Lung (tissue), 12 donors: ENCODE measurements around the gene GNAT1. TPM values are rescaled to one million over a fixed set of nuclear protein-coding genes. Genes with fewer than 3 reads are reported as not detected.

Source experiments
- ATAC-seq: fragments of 200-7000 bp; cut with Tn5 transposase; one replicate; pipeline ENCODE4 v1.9.1; 2020; ENCODE audit warnings: moderate number of reproducible peaks; ENCODE audit not compliant: insufficient read depth, low FRiP score
- DNase-seq, 3 donors: peaks; one replicate each; pipeline ENCODE4 v3.0.0-alpha.2; 2013 to 2017
- H3K27ac ChIP-seq, 2 donors: one replicate each; pipeline ENCODE4 v1.5.1; 2013; ENCODE audit warnings: mild to moderate bottlenecking in 2 of 2, moderate library complexity in 2 of 2, control low read depth in 1 of 2, inconsistent platforms in 1 of 2, low read depth in 1 of 2, low read length in 1 of 2
- H3K27me3 ChIP-seq, 3 donors: one replicate each; pipeline ENCODE4 v1.5.1; 2013; ENCODE audit warnings: low read length in 2 of 3; ENCODE audit not compliant: control insufficient read depth in 3 of 3, insufficient read depth in 3 of 3
- H3K36me3 ChIP-seq, 4 donors: one replicate each; pipeline ENCODE4 v1.5.1; 2013; ENCODE audit warnings: low read length in 4 of 4, mild to moderate bottlenecking in 1 of 4, moderate library complexity in 1 of 4; ENCODE audit not compliant: control insufficient read depth in 4 of 4, insufficient read depth in 4 of 4
- H3K4me1 ChIP-seq, 5 donors: one replicate each; pipeline ENCODE4 v1.5.1; 2013; ENCODE audit warnings: low read length in 5 of 5, mild to moderate bottlenecking in 2 of 5, moderate library complexity in 1 of 5; ENCODE audit not compliant: control insufficient read depth in 5 of 5, insufficient read depth in 5 of 5
- H3K4me3 ChIP-seq: one replicate; pipeline ENCODE4 v1.5.1; 2013; ENCODE audit warnings: mild to moderate bottlenecking, control low read depth, moderate library complexity
- H3K9ac ChIP-seq, 2 donors: one replicate each; pipeline ENCODE4 v1.5.1; 2013; ENCODE audit warnings: low read length in 2 of 2, control low read depth in 1 of 2; ENCODE audit not compliant: insufficient read depth in 1 of 2
- H3K9me3 ChIP-seq, 4 donors: one replicate each; pipeline ENCODE4 v1.5.1; 2013; ENCODE audit warnings: low read length in 3 of 4, mild to moderate bottlenecking in 1 of 4, moderate library complexity in 1 of 4; ENCODE audit not compliant: control insufficient read depth in 4 of 4, insufficient read depth in 3 of 4
- WGBS, 2 donors: extraction: QIAGEN DNeasy Blood & Tissue Kit; methylation state at CpG; one replicate each; pipeline ENCODE4 v1.1.7; 2013; 5-methylcytosine and 5-hydroxymethylcytosine counted together
- polyA plus RNA-seq, 2 donors: library from polyadenylated mRNA; stranded (reverse); fragments of 200-250 nt; gene quantifications; one replicate each; pipeline ENCODE4 v1.2.1, GENCODE V29; 2013
- total RNA-seq, 2 donors: library from RNA; depleted of rRNA in 1 of 2; stranded (reverse); fragments of >200 nt in 1 of 2; gene quantifications; one replicate each; pipeline ENCODE4 v1.2.1, GENCODE V29; 2014 to 2021
- TF ChIP-seq, protein P1 (sequence below): IDR thresholded peaks from 2 replicates; pipeline ENCODE4 v1.5.1; 2012; ENCODE audit warnings: mild to moderate bottlenecking; ENCODE audit errors: control extremely low read depth, extremely low read depth
- donor health status: control.
- donor health status: control.
- donor health status: Bipolar disorder and iron deficiency.
- donor health status: healthy.
- donor health status: DM: yes; HTN: yes; CAD: no.

GNAT1 gene
- total and polyA plus RNA-seq, 4 donors = 0.05 to 0.16 TPM; not detected in 2

DNA sequence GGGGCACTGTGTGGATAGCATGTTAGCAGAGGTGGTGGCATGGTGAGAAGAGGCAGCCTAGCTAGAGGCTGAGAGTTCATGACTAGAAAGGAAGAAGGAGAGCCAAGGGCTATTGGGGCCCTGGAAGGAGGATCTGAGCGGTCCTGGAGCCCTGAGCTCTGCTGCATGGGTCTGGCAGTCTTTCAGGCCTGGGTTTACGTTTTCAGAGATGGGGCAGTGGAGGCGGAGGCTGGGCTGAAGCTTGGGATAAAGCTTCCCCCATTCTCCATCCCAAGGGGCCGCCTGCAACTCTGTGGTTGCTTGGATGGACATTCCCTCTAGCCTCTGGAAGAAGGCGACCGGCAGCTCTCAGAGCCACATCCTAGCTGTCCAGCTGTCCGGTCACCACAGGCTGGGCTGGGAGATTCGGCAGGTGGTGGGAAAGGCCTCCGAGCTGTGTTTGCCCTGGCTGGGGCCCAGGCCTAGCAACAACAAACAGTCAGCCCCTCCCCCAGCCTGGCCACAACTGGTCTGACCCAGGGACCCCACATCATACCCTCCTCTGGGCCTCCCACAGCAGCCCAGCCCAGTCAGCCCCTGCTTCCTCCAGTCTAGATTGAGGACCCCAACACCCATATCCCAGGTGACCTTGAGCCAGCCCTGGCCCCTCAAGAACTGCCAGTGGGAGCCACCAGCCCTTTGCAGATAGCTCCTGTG lies 11.9 kb downstream of the GNAT1 start:
- TF ChIP-seq, protein P1, sequence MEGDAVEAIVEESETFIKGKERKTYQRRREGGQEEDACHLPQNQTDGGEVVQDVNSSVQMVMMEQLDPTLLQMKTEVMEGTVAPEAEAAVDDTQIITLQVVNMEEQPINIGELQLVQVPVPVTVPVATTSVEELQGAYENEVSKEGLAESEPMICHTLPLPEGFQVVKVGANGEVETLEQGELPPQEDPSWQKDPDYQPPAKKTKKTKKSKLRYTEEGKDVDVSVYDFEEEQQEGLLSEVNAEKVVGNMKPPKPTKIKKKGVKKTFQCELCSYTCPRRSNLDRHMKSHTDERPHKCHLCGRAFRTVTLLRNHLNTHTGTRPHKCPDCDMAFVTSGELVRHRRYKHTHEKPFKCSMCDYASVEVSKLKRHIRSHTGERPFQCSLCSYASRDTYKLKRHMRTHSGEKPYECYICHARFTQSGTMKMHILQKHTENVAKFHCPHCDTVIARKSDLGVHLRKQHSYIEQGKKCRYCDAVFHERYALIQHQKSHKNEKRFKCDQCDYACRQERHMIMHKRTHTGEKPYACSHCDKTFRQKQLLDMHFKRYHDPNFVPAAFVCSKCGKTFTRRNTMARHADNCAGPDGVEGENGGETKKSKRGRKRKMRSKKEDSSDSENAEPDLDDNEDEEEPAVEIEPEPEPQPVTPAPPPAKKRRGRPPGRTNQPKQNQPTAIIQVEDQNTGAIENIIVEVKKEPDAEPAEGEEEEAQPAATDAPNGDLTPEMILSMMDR = no peak
- H3K4me3 ChIP-seq = no peak overlapping the region
- peaks cover 0 to 3% (median 2%) of the 10 kb centered on the region in 3 donors for H3K27me3 ChIP-seq
- ATAC-seq = no peak
- H3K4me1 ChIP-seq = peaks cover 0 to 13% (median 8%) of the 10 kb centered on the region in 5 donors
- 85 to 91% methylated on average over 9 of the region's 9 CpGs for whole genome bisulfite sequencing, 2 donors
- no peak for DNase-seq
- H3K27ac ChIP-seq = no peak overlapping the region
- no peaks in the 10 kb centered on the region for H3K36me3 ChIP-seq
- H3K9ac ChIP-seq = no peak overlapping the region
- no peaks in the 10 kb centered on the region for H3K9me3 ChIP-seq

DNA sequence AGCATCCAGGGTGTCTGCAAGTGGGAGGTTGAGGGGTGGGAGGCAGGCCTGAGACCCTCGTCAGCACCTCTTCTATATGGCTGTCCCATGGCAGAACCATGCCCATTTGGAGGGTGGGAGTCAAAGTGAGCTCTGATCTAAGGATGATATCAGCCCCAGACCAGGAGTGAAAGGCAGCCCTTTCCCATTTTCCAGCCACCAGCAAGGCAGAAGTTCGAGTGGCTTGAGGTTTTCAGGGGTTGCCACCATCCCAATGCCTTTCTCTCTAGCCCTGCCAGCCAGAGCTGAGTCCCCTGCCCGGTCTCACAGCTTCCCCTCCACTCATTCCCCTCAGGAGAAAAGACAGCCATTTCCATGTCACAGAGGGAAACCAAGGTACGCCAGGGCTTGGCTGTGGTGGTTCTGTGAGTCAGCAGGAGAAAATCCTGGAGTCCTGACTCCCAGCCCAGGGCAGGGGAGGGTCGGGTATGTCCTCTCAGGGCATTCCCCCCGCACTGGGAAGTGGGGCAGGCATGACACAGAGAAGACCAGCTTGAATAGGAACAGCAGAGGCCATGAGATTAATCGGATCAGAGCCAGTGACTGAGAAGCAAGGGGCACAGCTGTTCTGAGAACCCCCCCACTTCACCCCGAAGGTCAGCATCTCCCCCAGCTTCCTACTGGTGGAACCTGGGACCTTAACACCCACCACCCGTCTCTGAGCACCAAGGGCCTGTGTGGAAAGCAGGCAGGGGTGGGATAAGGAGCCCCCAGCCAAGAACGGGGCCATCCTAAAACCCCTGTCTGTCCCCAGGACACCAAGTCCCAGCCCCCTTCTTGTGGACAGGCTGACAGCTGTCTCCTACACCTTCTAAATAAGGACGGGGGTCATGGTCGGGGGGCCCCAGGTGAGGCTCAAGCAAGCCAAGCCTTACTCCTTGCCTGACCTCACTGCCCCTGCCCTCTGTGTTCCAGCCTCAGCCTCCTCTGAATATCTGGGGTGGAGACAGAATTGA lies 12.7 kb downstream of the GNAT1 start:
- H3K9ac ChIP-seq = no peak overlapping the region
- no peak for DNase-seq
- ATAC-seq = no peak
- peaks cover 0 to 19% (median 8%) of the 10 kb centered on the region in 5 donors for H3K4me1 ChIP-seq
- TF ChIP-seq, protein P1 = no peak
- 66 to 80% methylated on average over 12 of the region's 12 CpGs for WGBS, 2 donors
- H3K4me3 ChIP-seq = no peak overlapping the region
- H3K27me3 ChIP-seq = peaks cover 0 to 3% (median 2%) of the 10 kb centered on the region in 3 donors
- no peaks in the 10 kb centered on the region for H3K9me3 ChIP-seq
- H3K27ac ChIP-seq = no peak overlapping the region
- no peaks in the 10 kb centered on the region for H3K36me3 ChIP-seq

DNA sequence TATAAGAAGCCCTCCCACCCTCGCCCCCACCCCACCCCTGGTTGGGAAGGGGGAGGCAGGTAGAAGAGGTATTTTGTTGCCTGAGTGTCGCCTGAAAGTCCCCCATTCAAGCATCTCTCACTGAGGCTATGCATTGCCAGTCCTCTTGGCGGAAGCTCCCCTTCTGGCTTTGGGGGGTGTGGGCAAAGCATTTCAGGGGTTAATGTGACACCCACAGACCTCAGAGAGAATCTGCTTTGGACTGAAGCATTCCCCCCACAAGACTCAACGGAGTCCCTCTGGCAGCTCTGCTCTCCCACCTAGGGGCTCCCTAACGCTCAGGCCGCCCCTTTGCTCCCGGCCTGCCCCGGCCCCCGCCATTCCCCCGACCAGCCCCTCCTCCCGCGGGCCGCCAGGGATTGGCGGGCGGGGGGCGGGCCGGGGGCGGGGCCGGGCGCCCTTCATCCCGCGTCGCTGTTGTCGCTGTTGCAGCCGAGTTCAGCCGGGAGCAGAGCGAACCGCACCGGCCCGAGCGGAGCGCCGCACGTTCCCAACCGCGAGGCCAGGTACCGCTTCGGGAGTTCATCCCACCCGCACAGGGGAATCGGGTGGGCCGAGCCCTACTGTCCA lies 13.5 kb downstream of the GNAT1 start, which contains the start of gene SLC38A3:
TSS of gene SLC38A3 (plus strand) at position 468 of the 609 bp plus-strand sequence. CDS start 8,929 bp downstream, outside the sequence.
- no peaks in the 10 kb centered on the region for H3K36me3 ChIP-seq
- H3K27ac ChIP-seq = peak within 1 kb of the TSS in 1 of 2 donors; percentile 43
- ATAC-seq (no peak), DNase-seq (peak; percentile 65 to 79 (median 65))
- 3 to 4% methylated on average over 28 to 41 of the region's 41 CpGs for WGBS, 2 donors
- TF ChIP-seq, protein P1 = no peak
- peaks cover 0 to 3% (median 2%) of the 10 kb centered on the region in 3 donors for H3K27me3 ChIP-seq
- peaks cover 0 to 20% (median 8%) of the 10 kb centered on the region in 5 donors for H3K4me1 ChIP-seq
- H3K9me3 ChIP-seq = no peaks in the 10 kb centered on the region
- H3K9ac ChIP-seq = peak within 1 kb of the TSS in 1 of 2 donors; percentile 58
- peak within 1 kb of the TSS; percentile 24 for H3K4me3 ChIP-seq
